Dermis blood vessel endothelial cell (primary cell): Measurements from ENCODE around the gene PC. TPM values are rescaled to one million over a fixed set of nuclear protein-coding genes. Genes with fewer than 3 reads are reported as not detected.
"Not testable (repeated sequence)": the region's sequence is repeated elsewhere in the genome, so short reads cannot be mapped to it uniquely, and the experiment has no call there.

Experiments used
- DNase-seq: peaks from one replicate; pipeline ENCODE4 v3.0.0; 2010
- total RNA-seq: library from RNA; depleted of rRNA; stranded (reverse); fragments of >200 nt; gene quantifications from 2 replicates; pipeline ENCODE4 v1.2.3, GENCODE V29; 2014

Gene PC
- total RNA-seq, 1 donor from 2014 or later: 10.2 TPM

- DNase-seq: no peak
Observed at GRCh38 chr11:66840317-66841091, 117.7 kb downstream of the PC start.

DNA sequence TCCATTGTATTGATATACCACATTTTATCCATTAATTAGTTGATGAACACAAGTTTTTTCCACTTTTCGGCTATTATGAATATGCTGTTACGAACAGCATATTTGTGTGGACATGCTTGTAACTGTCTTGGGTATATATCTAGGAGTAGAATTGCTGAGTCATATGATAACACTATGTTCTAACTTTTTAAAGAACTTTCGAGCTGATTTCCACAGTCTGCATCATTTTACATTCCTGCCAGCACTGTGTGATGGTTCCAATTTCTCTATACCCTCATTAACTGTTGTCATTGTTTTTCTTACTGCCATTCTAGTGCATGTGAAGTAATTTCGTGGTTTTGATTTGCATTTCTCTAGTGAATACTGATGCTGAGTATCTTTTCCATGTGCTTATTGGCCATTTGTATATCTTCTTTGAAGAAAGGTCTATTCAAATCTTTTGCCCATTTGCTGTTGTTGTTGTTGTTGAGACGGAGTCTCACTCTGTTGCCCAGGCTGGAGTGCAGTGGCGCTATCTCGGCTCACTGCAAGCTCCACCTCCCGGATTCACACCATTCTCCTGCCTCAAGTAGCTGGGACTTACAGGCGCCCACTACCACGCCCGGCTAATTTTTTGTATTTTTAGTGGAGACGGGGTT, 122.3 kb downstream of the PC start:
- DNase-seq: no peak

GRCh38 chr11:66834943-66835342, 123.2 kb downstream of the PC start:
- DNase-seq: no peak

DNA sequence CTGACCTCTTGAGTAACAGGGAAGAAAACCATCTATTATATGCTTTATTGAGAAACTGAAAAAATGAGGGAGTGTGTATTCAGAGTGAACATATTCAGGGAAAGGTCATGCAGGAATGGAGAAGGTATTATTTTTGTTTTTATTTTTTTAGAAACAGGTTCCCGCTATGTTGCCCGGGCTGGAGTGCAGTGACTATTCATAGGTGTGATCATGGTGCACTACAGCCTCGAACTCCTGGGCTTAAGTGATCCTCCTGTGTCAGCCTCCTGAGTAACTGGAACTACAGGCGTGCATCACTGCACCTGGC, 123.7 kb downstream of the PC start:
- no peak for DNase-seq

GRCh38 chr11:66824573-66824972, 133.6 kb downstream of the PC start:
- DNase-seq: not testable (repeated sequence)

DNA sequence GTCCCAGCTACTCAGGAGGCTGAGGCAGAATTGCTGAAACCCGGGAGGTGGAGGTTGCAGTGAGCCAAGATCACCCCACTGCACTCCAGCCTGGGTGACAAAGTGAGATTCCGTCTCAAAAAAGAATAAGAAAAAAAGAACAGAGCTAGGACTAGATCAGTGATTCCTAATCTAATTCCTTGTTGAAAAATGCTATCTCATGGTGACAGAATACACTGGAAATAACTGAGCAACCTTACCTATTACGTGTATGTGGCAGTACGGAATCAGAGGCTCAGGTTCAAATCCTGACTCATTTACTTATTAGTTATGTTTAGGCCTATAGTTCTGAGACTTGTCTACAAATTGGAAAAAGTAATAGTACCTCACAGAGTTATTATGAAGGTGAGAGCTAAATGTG, 134.5 kb downstream of the PC start:
- DNase-seq: no peak

- no peak for DNase-seq
Observed at GRCh38 chr11:66820901-66821300, 137.3 kb downstream of the PC start.

DNA sequence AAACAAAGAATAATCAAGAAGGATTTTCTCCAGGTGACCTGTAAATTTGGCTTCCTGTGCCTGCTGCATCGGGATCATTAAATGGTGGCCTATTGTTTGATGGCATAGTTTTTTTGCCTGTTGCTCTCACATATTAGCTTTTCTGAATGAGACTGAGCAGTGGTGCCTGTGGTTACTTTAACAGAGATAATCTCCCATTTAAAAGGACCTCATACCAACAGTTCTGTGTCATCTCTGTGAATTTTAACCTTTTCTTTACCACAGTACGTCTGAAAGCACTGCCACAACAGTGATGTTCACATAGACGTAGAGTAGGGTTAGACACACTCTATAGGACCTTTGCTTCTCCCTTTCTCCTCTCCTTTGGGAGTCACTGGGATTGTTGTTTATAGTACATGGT, 137.8 kb downstream of the PC start:
- DNase-seq: no peak

GRCh38 chr11:66818231-66818955, 139.8 kb downstream of the PC start:
- no peak for DNase-seq

DNA sequence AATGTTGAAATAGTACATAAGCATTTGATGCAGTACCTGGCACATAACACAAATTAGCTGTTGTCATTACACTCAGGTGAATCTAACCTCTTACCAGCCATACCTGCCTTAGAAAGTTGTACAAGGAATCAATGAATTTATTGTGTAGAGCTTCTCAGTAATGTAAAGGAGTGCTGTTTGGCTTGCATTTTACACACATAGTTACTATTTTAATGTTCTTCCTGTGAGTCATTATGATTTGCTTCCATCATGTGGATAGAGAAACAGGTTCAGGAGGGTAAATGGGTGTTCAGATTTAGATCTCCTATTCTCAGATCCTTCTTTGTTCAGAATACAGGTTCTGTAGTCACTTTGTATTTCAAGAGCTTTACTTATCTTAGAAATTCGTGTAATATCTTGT, 142.5 kb downstream of the PC start:
- peak; percentile 54 for DNase-seq

GRCh38 chr11:66814678-66815077, 143.5 kb downstream of the PC start:
- DNase-seq: no peak

- DNase-seq: no peak
Observed at GRCh38 chr11:66810576-66811185, 147.5 kb downstream of the PC start.

- no peak for DNase-seq
Observed at GRCh38 chr11:66809592-66809991, 148.6 kb downstream of the PC start.

DNA sequence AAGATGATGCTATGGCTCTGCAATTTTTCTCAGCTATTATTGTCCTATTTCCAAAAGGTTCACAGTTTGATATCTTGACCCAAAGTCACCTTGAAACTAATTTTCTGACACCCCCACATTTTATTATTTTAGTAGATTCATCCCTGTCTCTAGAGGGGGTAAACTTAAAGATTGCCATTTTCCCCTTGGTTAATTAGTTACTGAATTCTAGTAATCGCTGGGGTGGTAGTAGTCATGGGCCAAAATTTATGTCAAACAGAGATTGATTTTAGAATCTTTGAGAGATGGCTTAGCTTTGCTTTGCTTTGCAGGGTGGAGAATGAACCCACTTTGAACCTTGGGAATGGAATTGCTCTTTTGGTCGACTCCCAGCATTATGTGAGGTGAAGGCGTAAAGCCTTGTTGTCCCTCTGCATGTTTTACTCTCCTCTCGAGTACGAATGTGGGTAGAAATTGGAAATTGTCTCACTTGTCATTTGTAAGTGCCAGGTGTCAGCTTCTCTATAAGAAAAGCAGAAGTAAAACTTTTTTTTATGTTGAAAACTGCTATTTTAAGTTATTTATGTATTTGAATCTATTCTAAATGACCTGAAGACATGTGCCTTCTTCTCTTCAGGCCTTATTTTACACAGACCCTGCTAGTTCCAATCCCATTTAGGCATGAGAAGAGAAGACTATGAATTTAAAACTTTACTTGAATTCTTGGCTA, 157.3 kb downstream of the PC start:
- DNase-seq: no peak

DNA sequence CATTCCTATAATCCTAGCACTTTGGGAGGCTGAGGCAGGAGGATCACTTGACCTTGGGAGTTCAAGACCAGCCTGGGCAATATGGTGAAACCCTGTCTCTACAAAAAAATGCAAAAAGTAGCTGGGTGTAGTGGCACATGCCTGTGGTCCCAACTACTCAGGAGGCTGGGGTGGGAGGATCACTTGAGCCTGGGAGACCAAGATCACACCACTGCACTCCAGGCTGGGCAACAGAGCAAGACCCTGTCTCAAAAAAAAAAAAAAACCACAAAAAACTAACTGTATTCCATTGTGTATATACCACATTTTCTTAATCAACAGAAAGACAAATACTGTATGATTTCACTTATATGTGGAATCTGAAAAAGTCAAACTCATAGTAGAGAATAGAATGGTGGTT, 158.4 kb downstream of the PC start:
- DNase-seq: not testable (repeated sequence)

Other genes with a start within 250 kb of the PC start
- gene SPTBN2, start 229.2 kb downstream of the PC start, total RNA-seq: 36.8 and 50.4 TPM in 2 replicates
- 17.0 and 27.0 TPM in 2 replicates for gene RCE1, start 114.9 kb downstream of the PC start, total RNA-seq
- gene LRFN4, start 101.3 kb downstream of the PC start, total RNA-seq: 30.8 and 33.3 TPM in 2 replicates
- gene C11orf86, start 16.9 kb upstream of the PC start, total RNA-seq: not detected in 2 replicates
- gene SYT12, start 64.8 kb upstream of the PC start, total RNA-seq: 0.09 and 0.17 TPM in 2 replicates
- 15.4 and 24.5 TPM in 2 replicates for gene RHOD, start 98.5 kb upstream of the PC start, total RNA-seq
- gene KDM2A, start 160.9 kb upstream of the PC start, total RNA-seq: 55.1 and 58.5 TPM in 2 replicates